Motor neuron (in vitro differentiated cells): ENCODE results near the gene PDLIM3. TPM values are rescaled to one million over a fixed set of nuclear protein-coding genes. Genes with fewer than 3 reads are reported as not detected.
"Not testable (repeated sequence)": the region's sequence is repeated elsewhere in the genome, so short reads cannot be mapped to it uniquely, and the experiment has no call there.

Experiments used
- ATAC-seq, 8 experiments: fragments of 200-7000 bp; cut with Tn5 transposase; replicated peaks in 6 of 8; 2 replicates each; pipeline ENCODE4 v1.8.0; 2021; ENCODE audit warnings: mild to moderate bottlenecking in 8 of 8, moderate library complexity in 8 of 8
- H3K27ac ChIP-seq, 2 donors: fragments of 250-450 bp; sonication (Bioruptor Pico); 2 replicates each; pipeline ENCODE4 v1.9.0; 2021; ENCODE audit warnings: antibody characterized with exemption in 2 of 2, mild to moderate bottlenecking in 2 of 2, moderate library complexity in 1 of 2
- H3K4me1 ChIP-seq, 2 donors: fragments of 250-450 bp; sonication (Bioruptor Pico); replicated peaks in 1 of 2; 2 replicates each; pipeline ENCODE4 v1.6.1; 2021; ENCODE audit warnings: antibody characterized with exemption in 2 of 2, mild to moderate bottlenecking in 2 of 2, moderate library complexity in 1 of 2
- H3K4me3 ChIP-seq, 5 donors: fragments of 250-450 bp; sonication (Bioruptor Pico); 2 replicates each; pipeline ENCODE4 v1.9.0; 2021; ENCODE audit warnings: antibody characterized with exemption in 5 of 5, mild to moderate bottlenecking in 5 of 5, moderate library complexity in 4 of 5
- WGBS, 10 experiments: fragments of 450-650 bp; shearing (Covaris generic); methylation state at CpG; one replicate each; pipeline ENCODE4 v1.0.0; 2022; 5-methylcytosine and 5-hydroxymethylcytosine counted together
- in situ Hi-C, 9 experiments: fragments of 400-800 bp; cut with MboI; loops; one replicate each; pipeline ENCODE4 v1.15.0; 2021; ENCODE audit warnings: low sequenced_read_pairs in 9 of 9, low pct_unique_long_range_greater_than_20kb in 2 of 9; ENCODE audit not compliant: unreplicated experiment in 9 of 9
- total RNA-seq, 8 experiments: library from RNA; unstranded; fragments of 300-600 nt; gene quantifications; 2 replicates each; pipeline versions ENCODE4 v1.2.3 to v1.2.4, GENCODE V29; 2022

PDLIM3 gene
- total RNA-seq, 8 experiments from 2014 or later = 0.71 to 291 (median 6.1) TPM

DNA sequence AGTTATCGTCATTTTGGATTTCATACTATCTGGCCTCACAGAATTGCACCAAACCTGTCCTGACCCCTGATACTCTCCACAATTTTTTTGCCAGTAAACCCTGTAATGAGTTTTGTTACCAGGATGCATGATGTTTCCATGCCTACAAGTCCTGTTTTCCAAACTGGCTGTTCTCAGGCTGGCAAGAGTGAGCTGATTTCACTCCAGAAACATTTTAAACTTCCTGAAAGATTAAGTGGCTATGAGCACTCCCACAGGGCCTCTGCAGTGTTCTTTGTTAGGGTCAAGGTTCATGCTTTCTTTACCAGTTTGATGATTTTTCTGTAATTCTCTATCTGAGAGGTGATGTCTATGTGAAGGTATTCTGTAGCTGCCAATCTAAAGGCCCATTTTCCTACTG, 31.7 kb upstream of the PDLIM3 start:
- Histone ChIP-seq H3K4me3 (no peak overlapping the region), H3K4me1 (peaks cover 0 to 19% of the 10 kb centered on the region in 2 donors), H3K27ac (peak overlapping the region in 1 of 2 donors; percentile 70)
- ATAC-seq = peak in 3 of 8 experiments; percentile 64 to 77 (median 66)
- 63 to 100% (median 100%) methylated on average over 1 of the region's 1 CpG; no CpG with 5 or more reads in 4 of the 10 experiments for WGBS, 10 experiments
- in situ Hi-C loops = no loop called here

DNA sequence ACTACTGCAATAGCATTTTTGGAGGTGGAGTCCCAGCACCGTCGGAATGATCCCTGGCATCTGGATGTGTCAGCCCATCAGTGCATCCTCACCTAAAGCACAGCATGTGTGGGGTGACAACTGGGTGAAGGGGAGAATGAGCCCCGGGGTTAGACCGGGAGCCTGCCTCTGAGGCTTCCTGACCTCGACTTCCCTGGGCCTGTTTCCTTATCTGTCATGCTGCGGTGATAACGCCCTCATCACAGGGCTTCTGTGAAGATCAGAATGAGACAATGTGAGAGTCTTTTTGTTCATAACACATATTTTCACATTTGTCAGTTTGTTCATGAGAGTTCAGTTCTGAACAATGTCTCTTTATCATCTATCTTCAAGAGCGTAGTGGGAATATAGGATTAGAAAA, 31.1 kb upstream of the PDLIM3 start:
- Histone ChIP-seq H3K27ac (no peak overlapping the region), H3K4me3 (no peak overlapping the region), H3K4me1 (peaks cover 0 to 19% of the 10 kb centered on the region in 2 donors)
- in situ Hi-C loops = no loop called here
- ATAC-seq = no peak
- 63 to 95% (median 94%) methylated on average over 1 to 7 of the region's 8 CpGs; no CpG with 5 or more reads in 1 of the 10 experiments for WGBS, 10 experiments

DNA sequence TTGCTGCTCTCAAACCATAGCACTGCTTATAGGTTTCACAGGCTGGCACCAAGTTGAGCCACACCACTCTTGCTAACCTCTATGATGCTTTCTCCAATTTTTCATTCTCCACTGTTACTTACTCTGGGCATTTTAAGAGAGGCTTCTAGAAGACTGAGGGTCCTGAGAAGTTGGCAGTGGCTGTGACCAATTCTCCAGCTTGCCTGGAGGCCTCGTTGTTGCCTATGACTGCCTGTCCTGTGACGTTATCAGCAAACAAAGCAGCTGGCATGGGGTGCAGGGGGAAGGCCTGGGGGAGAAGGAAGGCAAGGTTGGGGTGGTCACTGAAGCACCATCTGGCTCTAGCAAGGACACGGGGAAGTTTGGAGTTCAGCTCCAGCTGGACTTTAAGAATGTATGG, 30.4 kb upstream of the PDLIM3 start:
- WGBS, 10 experiments = 56 to 100% (median 93%) methylated on average over 1 to 3 of the region's 3 CpGs; no CpG with 5 or more reads in 1 of the 10 experiments
- no peak for ATAC-seq
- H3K4me1 ChIP-seq = peaks cover 0 to 19% of the 10 kb centered on the region in 2 donors
- in situ Hi-C loops = no loop called here
- H3K4me3 ChIP-seq = no peak overlapping the region
- H3K27ac ChIP-seq = no peak overlapping the region

DNA sequence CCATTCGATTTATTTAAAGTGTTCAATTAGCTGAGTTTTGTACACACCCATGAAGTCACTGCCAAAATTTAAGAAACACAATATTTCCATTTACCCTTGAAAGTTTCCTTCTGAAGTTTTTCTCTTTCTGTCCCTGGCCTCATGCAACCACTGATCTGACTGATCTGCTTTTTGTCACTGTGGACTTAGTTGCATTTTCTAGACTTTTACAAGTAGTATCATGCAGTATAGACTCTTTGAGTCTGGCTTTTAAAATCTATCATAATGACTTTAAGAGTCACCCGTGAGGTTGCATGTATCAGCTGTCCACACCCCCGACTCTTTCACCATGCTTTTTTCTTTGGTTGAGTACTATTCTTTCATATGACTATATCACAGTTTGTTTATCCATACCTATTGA, 29.0 kb upstream of the PDLIM3 start:
- WGBS, 10 experiments = 0 to 100% (median 82%) methylated on average over 1 to 3 of the region's 3 CpGs; no CpG with 5 or more reads in 1 of the 10 experiments
- Histone ChIP-seq H3K4me1 (peaks cover 5 to 30% of the 10 kb centered on the region in 2 donors), H3K27ac (no peak overlapping the region), H3K4me3 (no peak overlapping the region)
- in situ Hi-C loops = no loop called here
- no peak for ATAC-seq

DNA sequence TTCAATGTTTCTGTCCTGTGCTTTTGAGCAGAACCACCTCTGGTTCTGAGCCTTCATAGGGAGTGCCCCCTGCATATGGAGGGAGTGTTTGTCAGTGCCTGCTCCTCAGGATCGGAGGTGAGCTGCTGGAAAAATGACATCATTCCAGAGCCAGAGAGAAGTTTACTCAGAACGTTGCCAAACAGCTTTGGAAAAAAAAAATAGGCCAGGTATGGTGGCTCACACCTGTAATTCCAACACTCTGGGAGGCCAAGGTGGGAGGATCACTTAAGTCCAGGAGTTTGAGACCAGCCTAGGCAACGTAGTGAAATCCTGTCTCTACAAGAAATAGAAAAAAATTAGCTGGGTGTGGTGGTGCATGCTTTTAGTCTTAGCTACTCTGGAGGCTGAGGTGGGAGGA, 27.2 kb upstream of the PDLIM3 start:
- WGBS, 10 experiments = 28 to 100% (median 74%) methylated on average over 1 to 3 of the region's 3 CpGs; no CpG with 5 or more reads in 2 of the 10 experiments
- no peak for ATAC-seq
- H3K4me1 ChIP-seq = peaks cover 5 to 24% of the 10 kb centered on the region in 2 donors
- in situ Hi-C loops = no loop called here
- no peak overlapping the region for H3K4me3 ChIP-seq
- H3K27ac ChIP-seq = no peak overlapping the region

DNA sequence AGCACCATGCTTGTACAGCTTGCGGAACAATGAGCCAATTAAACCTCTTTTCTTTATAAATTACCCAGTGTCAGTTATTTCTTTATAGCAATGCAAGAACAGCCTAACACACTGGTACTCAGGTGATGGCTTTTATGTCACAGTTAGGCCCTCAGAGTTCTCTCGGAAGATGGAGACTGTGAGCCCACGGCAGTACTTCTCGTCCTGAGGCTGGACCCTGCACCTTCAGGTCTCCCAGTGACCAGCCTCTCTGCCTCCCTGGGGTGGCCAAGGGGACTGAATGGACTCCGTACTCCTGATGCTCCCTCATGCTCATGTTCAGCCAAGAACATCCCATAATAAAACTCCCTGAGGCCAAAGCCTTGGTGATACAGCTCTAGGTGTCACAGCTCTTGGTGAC, 25.0 kb upstream of the PDLIM3 start:
- Histone ChIP-seq H3K4me3 (no peak overlapping the region), H3K27ac (peak overlapping the region in 1 of 2 donors; percentile 63), H3K4me1 (peaks cover 5 to 12% of the 10 kb centered on the region in 2 donors)
- no peak for ATAC-seq
- 93 to 96% (median 96%) methylated on average over 2 to 5 of the region's 5 CpGs; no CpG with 5 or more reads in 6 of the 10 experiments for WGBS, 10 experiments
- in situ Hi-C loops = no loop called here

DNA sequence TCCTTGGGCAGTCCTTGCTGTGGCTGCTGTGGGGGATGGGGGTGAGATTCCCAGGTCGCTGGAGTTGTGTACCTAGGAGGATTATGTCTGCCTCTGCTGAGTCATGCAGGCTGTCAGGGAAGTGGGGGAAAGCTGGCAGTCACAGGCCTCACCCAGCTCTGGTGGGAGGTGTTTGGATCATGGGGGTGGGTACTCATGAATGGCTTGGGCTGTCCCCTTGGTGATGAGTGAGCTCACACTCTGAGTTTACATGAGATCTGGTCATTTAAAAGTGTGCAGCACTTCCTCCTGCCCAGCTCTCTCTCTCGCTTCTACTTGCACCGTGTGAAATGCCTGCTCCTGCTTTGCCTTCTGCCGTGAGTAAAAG, 24.6 kb upstream of the PDLIM3 start:
- WGBS, 10 experiments = 49 to 95% (median 55%) methylated on average over 1 to 3 of the region's 4 CpGs; no CpG with 5 or more reads in 6 of the 10 experiments
- H3K27ac ChIP-seq = peak overlapping the region; percentile 43 to 63
- H3K4me3 ChIP-seq = no peak overlapping the region
- in situ Hi-C loops = no loop called here
- peak; percentile 95 to 99 (median 99) for ATAC-seq
- H3K4me1 ChIP-seq = peaks cover 5 to 12% of the 10 kb centered on the region in 2 donors

DNA sequence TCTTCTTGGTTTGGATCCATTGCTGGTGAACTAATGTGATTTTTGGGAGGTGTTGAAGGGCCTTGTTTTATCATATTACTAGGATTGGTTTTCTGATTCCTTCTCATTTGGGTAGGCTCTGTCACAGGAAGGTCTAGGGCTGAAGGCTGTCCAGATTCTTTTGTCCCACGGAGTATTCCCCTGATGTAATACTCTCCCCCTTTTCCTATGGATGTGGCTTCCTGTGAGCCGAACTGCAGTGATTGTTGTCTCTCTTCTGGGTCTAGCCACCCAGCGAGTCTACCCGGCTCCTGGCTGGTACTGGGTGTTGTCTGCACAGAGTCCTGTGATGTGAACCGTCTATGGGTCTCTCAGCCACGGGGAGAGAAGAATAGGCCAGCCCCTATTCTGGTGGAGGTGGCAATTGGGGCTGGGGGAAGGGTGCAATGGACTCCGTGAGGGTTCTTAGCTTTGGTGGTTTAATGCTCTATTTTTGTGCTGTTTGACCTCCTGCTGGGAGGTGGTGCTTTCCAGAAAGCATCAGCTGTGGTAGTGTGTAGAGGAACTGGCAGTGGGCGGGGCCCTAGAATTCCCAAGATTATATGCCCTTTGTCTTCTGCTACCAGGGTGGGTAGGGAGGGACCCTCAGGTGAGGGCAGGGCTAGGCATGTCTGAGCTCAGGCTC, 24.1 kb upstream of the PDLIM3 start:
- 38 to 100% (median 83%) methylated on average over 1 to 6 of the region's 8 CpGs; no CpG with 5 or more reads in 1 of the 10 experiments for WGBS, 10 experiments
- H3K4me3 ChIP-seq, in situ Hi-C loops: not testable (repeated sequence)
- peak; percentile 15 to 43 (median 34) for ATAC-seq
- Histone ChIP-seq H3K4me1 (peaks cover 5 to 12% of the 10 kb centered on the region in 2 donors), H3K27ac (peak overlapping the region; percentile 43 to 63)

DNA sequence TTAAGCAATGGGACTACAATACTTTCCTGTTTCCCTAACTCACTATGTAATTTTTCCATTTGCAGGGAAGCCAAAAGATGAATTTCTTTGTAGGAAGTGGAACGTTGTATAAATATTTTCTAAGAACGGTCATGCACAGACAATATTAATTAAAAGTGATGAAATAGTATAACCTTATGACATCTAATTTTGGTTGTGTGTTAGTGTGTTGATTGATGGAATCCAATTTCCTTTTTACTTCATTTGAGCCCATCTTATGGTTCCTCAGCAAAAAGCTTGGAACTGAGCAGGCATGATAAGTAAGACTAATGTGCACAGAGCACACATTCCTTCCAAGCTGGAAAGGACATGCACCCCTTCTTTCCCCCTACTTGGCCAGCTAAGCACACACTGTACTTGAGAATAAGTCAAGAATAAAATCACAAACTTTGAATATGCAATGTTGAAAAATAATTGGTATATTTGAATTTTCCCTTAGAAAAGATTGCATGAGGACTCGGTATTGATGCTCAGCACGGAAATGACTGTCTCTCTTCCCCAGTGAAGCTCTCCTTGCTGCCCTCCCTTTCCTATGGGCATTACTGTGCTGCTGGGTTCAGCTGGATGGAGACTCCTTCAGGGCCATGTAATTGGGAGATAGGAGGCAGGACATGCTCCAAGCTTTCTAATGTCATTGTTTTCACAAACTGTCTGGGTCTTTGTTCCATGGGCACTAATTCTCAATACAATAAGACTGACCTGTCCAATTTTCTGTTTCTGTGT, 19.2 kb upstream of the PDLIM3 start:
- H3K4me1 ChIP-seq = peaks cover 0 to 4% of the 10 kb centered on the region in 2 donors
- in situ Hi-C loops = no loop called here
- ATAC-seq = no peak
- WGBS, 10 experiments = 0 to 100% (median 73%) methylated on average over 1 to 4 of the region's 4 CpGs; no CpG with 5 or more reads in 1 of the 10 experiments
- no peak overlapping the region for H3K4me3 ChIP-seq
- no peak overlapping the region for H3K27ac ChIP-seq

DNA sequence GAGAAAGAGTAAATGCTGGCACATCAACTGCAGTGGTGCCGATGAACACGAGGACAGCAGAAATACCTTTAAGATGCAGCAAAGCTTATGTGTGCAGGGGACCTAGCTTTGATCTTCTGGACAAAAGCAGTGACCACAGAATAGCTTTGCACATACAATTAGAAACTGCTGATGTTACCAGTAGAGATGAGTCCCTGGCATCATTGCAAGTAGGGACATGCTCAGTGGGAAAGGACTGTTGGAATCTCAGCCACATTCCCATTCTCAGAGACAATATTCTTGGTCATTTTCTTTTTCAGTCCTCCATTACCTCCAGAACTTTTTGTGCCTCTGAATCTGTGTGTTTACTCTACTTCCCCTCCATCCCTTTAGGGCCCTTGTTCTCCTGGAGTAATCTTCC, 16.9 kb upstream of the PDLIM3 start:
- Histone ChIP-seq H3K4me1 (no peaks in the 10 kb centered on the region), H3K27ac (no peak overlapping the region), H3K4me3 (no peak overlapping the region)
- in situ Hi-C loops = no loop called here
- WGBS, 10 experiments = 50 to 100% (median 84%) methylated on average over 1 to 2 of the region's 2 CpGs; no CpG with 5 or more reads in 2 of the 10 experiments
- peak in 1 of 8 experiments; percentile 15 for ATAC-seq

DNA sequence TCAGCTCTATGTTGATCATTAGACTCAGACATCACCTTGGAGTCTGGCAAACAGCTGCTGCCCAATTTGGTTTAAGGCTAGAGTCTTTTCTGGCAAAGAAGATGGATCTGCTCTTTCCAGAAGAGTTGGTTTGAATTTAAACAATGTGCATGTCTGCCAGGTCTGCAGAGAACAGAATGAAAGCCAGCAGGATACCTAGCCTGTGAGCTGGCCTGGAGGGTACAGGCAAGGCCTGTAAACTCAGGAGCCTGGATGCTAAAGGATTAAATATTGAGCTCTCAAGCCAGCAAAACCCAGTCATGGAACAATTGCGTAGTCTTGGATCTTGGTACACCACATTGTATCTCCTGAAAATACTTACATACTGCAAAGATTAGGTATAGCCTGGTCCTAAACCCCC, 15.6 kb upstream of the PDLIM3 start:
- in situ Hi-C loops = no loop called here
- no peak overlapping the region for H3K27ac ChIP-seq
- WGBS, 10 experiments = 0 to 100% (median 43%) methylated on average over 1 of the region's 1 CpG; no CpG with 5 or more reads in 5 of the 10 experiments
- no peak for ATAC-seq
- no peak overlapping the region for H3K4me3 ChIP-seq
- no peaks in the 10 kb centered on the region for H3K4me1 ChIP-seq

DNA sequence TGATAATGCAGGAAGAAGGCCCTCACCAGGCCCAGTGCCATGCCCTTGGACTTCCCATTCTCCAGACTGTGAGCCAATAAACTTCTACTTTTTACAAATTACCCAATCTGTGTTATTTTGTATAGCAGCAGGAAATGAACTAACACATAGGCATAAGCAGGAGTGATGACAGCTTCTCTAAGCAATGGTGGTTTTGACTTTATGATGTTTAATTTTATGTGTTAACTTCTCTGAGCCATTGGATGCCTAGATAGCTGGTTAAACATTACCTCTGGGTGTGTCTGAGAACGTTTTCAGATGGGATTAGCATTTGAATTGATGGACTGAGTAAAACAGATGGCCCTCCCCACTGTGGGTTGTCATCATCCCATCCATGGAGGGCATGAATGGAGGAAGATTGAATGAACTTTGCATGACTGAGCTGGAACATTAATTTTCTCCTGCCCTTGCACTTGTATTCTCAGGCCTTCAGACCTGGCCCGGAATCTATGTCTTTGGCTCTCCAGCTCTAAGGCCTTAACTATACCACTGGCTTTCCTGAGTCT, 13.9 kb upstream of the PDLIM3 start:
- Histone ChIP-seq H3K4me3 (no peak overlapping the region), H3K4me1 (no peaks in the 10 kb centered on the region), H3K27ac (no peak overlapping the region)
- WGBS, 10 experiments = 0 to 100% (median 22%) methylated on average over 1 to 2 of the region's 2 CpGs; no CpG with 5 or more reads in 3 of the 10 experiments
- in situ Hi-C loops = no loop called here
- ATAC-seq = peak in 4 of 8 experiments; percentile 18 to 81 (median 74)

DNA sequence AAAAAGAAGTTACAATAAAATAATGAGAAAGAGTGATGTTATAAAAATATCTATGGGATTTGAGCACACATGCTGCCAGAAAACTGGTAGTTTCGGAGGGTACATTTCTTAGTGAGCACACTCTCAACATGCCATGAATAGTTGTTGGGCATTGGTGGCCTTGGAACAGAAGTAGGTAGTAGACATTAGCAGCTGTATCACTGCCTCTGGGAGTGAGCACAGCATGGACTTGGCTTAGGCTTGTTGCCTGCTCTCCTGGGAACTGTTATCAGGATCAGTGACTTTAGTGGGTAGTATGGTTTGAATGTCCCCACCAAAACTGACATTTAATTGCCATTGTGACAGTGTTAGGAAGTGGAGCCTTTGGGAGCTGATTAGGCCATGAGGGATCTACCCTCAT, 13.3 kb upstream of the PDLIM3 start:
- 71 to 100% (median 83%) methylated on average over 1 of the region's 1 CpG; no CpG with 5 or more reads in 4 of the 10 experiments for WGBS, 10 experiments
- Histone ChIP-seq H3K4me3 (no peak overlapping the region), H3K4me1 (no peaks in the 10 kb centered on the region), H3K27ac (no peak overlapping the region)
- in situ Hi-C loops = no loop called here
- no peak for ATAC-seq
